ENCODE results near the gene ADD1.

GRCh38 chr4:2833671-2834000, 10.0 kb upstream of the ADD1 start:
- no peak for TF ChIP-seq CTCF (IDR thresholded peaks at IDR 0.05)
- TF ChIP-seq EZH2 (IDR thresholded peaks at IDR 0.05; ENCODE audit: borderline replicate concordance, insufficient read depth, low read depth, low read length, poor library complexity, severe bottlenecking): no peak
